Fibroblast of lung (primary cell): ENCODE data around the gene DOCK4. TPM values are rescaled to one million over a fixed set of nuclear protein-coding genes. Genes with fewer than 3 reads are reported as not detected.

ENCODE experiments used
- DNase-seq, 2 donors: peaks; one replicate each; pipeline versions ENCODE4 v3.0.0 to v3.0.0-alpha.2; 2010; ENCODE audit warnings: low read depth in 2 of 2
- H2AFZ ChIP-seq: 2 replicates; pipeline ENCODE4 v1.5.1; 2012; ENCODE audit warnings: low read length, control low read depth, inconsistent platforms
- H3K27ac ChIP-seq: 2 replicates; pipeline ENCODE4 v1.5.1; 2011; ENCODE audit warnings: low read length, control low read depth; ENCODE audit not compliant: insufficient read depth
- H3K27me3 ChIP-seq: 2 replicates; pipeline ENCODE4 v1.5.1; 2011; ENCODE audit warnings: mild to moderate bottlenecking, low read length; ENCODE audit not compliant: control insufficient read depth, insufficient read depth
- H3K36me3 ChIP-seq: 2 replicates; pipeline ENCODE4 v1.5.1; 2011; ENCODE audit warnings: low read length; ENCODE audit not compliant: control insufficient read depth, insufficient read depth
- H3K4me1 ChIP-seq: 2 replicates; pipeline ENCODE4 v1.5.1; 2011; ENCODE audit warnings: low read length; ENCODE audit not compliant: control insufficient read depth, insufficient read depth; ENCODE audit errors: extremely low read depth
- H3K4me2 ChIP-seq: 2 replicates; pipeline ENCODE4 v1.5.1; 2011; ENCODE audit warnings: low read length, control low read depth; ENCODE audit not compliant: insufficient read depth; ENCODE audit errors: extremely low read depth
- H3K4me3 ChIP-seq, 4 experiments: fragments of 200-600 bp in 1 of 4; sonication (generic) in 1 of 4; replicated peaks in 1 of 4; 2 replicates each; pipeline ENCODE4 v1.5.1; 2011 to 2016; ENCODE audit warnings: low read length in 4 of 4, low read depth in 3 of 4, mild to moderate bottlenecking in 3 of 4, control low read depth in 2 of 4, inconsistent platforms in 1 of 4, mixed read lengths in 1 of 4; ENCODE audit not compliant: insufficient read depth in 1 of 4; ENCODE audit errors: control extremely low read depth in 1 of 4
- H3K79me2 ChIP-seq: 2 replicates; pipeline ENCODE4 v1.5.1; 2012; ENCODE audit warnings: mild to moderate bottlenecking, low read length, inconsistent platforms; ENCODE audit not compliant: control insufficient read depth, insufficient read depth
- H3K9ac ChIP-seq: 2 replicates; pipeline ENCODE4 v1.5.1; 2011; ENCODE audit warnings: mild to moderate bottlenecking, low read length, control low read depth; ENCODE audit not compliant: insufficient read depth
- H3K9me3 ChIP-seq: 2 replicates; pipeline ENCODE4 v1.5.1; 2012; ENCODE audit warnings: low read depth, low read length; ENCODE audit not compliant: control insufficient read depth, insufficient read depth
- H4K20me1 ChIP-seq: 2 replicates; pipeline ENCODE4 v1.5.1; 2011; ENCODE audit warnings: low read length; ENCODE audit not compliant: control insufficient read depth, insufficient read depth; ENCODE audit errors: extremely low read depth
- CTCF ChIP-seq, 2 donors: IDR thresholded peaks in 1 of 2; conservative IDR thresholded peaks in 1 of 2; 1 replicate in 1 of 2; 2 replicates in 1 of 2; pipeline ENCODE4 v1.5.1; 2011 to 2012; ENCODE audit warnings: low read length in 2 of 2, control low read depth in 1 of 2, inconsistent platforms in 1 of 2, low read depth in 1 of 2, mild to moderate bottlenecking in 1 of 2
- EZH2 ChIP-seq: IDR thresholded peaks from 2 replicates; pipeline ENCODE4 v1.5.1; 2012; ENCODE audit warnings: low read length, control low read depth, mild to moderate bottlenecking; ENCODE audit errors: missing control alignments
- polyA plus RNA-seq, 2 donors: library from polyadenylated mRNA; depleted of rRNA in 1 of 2; stranded (reverse) in 1 of 2; unstranded in 1 of 2; fragments of >200 nt; gene quantifications; 2 replicates each; pipeline ENCODE4 v1.2.1, GENCODE V29; 2011 to 2012; ENCODE audit warnings: missing spikeins in 1 of 2
- total RNA-seq: library from RNA; depleted of rRNA; stranded (reverse); fragments of >200 nt; gene quantifications from 2 replicates; pipeline ENCODE4 v1.2.1, GENCODE V29; 2014

The DOCK4 gene
- total and polyA plus RNA-seq, 2 donors (not counting 1 experiment from before 2014, with no cell fraction given), result 20.8 to 39.3 TPM

GRCh38 chr7:111728635-111728995 lies 477.6 kb downstream of the DOCK4 start:
- no peaks in the 10 kb centered on the region for H4K20me1 ChIP-seq
- H3K27me3 ChIP-seq, result no peaks in the 10 kb centered on the region
- no peak for DNase-seq
- no peak overlapping the region for H3K9ac ChIP-seq
- H3K79me2 ChIP-seq, result no peaks in the 10 kb centered on the region
- H3K4me3 ChIP-seq, result no peak overlapping the region
- H3K4me2 ChIP-seq, result no peak overlapping the region
- H3K9me3 ChIP-seq, result no peaks in the 10 kb centered on the region
- TF ChIP-seq CTCF (conservative IDR thresholded peaks at IDR 0.05 in 1 of 2, IDR thresholded peaks at IDR 0.05 in 1 of 2; ENCODE audit: low read depth in 1 of 2, low read length in 2 of 2) (no peak), EZH2 (no peak)
- peaks cover 1% of the 10 kb centered on the region for H3K36me3 ChIP-seq
- H3K4me1 ChIP-seq, result no peaks in the 10 kb centered on the region
- no peak overlapping the region for H3K27ac ChIP-seq
- no peak overlapping the region for H2AFZ ChIP-seq

GRCh38 chr7:111727905-111728634 lies 478.1 kb downstream of the DOCK4 start:
- no peak overlapping the region for H3K27ac ChIP-seq
- H2AFZ ChIP-seq, result no peak overlapping the region
- TF ChIP-seq CTCF (conservative IDR thresholded peaks at IDR 0.05 in 1 of 2, IDR thresholded peaks at IDR 0.05 in 1 of 2; ENCODE audit: low read depth in 1 of 2, low read length in 2 of 2) (no peak), EZH2 (no peak)

GRCh38 chr7:111718886-111719285 lies 487.3 kb downstream of the DOCK4 start:
- Histone ChIP-seq H3K4me1 (no peaks in the 10 kb centered on the region), H3K27me3 (no peaks in the 10 kb centered on the region), H2AFZ (no peak overlapping the region), H3K4me3 (no peak overlapping the region), H3K27ac (no peak overlapping the region), H3K9ac (no peak overlapping the region), H4K20me1 (no peaks in the 10 kb centered on the region), H3K79me2 (no peaks in the 10 kb centered on the region), H3K9me3 (no peaks in the 10 kb centered on the region), H3K36me3 (no peaks in the 10 kb centered on the region), H3K4me2 (no peak overlapping the region)
- DNase-seq, result no peak
- no peak for TF ChIP-seq CTCF (conservative IDR thresholded peaks at IDR 0.05 in 1 of 2, IDR thresholded peaks at IDR 0.05 in 1 of 2; ENCODE audit: low read depth in 1 of 2, low read length in 2 of 2)

More at GRCh38 chr7:111727905-111728634, 478.1 kb downstream of the DOCK4 start:
- Histone ChIP-seq H3K79me2 (no peaks in the 10 kb centered on the region), H3K36me3 (peaks cover 1% of the 10 kb centered on the region), H3K4me2 (no peak overlapping the region), H3K27me3 (no peaks in the 10 kb centered on the region), H3K9me3 (no peaks in the 10 kb centered on the region), H4K20me1 (no peaks in the 10 kb centered on the region), H3K4me1 (no peaks in the 10 kb centered on the region), H3K4me3 (no peak overlapping the region), H3K9ac (no peak overlapping the region)
- DNase-seq, result no peak
